ENCODE data around the gene TXNRD2. TPM values are rescaled to one million over a fixed set of nuclear protein-coding genes. Genes with fewer than 3 reads are reported as not detected.

The TXNRD2 gene
- total RNA-seq, 1 experiment from 2014 or later: 29.5 TPM

DNA sequence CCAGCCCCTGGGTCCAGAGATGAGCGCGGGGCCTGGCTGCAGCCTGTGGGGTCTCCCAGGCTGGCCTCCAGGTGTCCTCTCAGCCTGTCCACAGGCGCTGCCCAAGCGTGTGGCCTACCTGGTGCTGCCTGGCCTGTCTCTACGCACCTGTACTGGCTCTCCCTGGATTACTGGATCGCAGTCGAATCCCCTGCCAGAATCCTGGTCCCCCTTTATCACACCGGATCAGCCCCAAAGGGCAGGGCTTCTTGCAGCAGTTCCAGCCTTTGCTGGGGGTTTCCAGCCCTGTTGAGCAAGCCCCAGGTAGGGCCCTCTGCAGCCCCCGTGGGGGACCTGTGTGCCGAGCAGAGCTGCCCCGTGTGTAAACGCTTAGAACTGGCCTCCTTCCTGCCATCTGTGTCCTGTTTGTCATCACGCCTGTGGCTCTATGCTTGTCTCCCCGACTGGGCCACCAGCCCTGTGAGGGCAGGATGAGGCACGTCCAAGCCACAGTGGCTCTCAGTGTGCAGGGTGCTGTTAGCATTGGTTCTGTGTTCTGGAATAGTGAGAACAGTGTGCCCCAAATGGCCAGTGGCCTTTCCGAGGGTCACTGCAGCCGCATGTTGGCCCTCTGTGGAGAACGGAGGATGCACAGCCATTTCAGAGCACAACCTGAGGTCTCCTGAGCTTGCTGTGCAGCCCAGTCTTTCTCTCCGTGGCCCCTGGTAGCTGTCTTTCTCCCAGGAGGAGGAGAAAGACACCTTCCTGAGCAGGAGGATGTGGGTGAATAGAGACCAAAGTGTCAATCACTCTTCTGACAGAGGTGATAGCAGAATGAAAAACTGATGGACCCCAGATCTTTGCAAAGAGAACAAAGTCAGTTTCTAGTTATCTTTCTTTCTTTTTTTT is 13.9 kb upstream of the TXNRD2 start:
- BruUV-seq (replicated peaks): no TSS peak
- intact Hi-C loops (cut with micrococcal nuclease; ENCODE audit: unreplicated experiment): no loop called here
- POLR2A ChIA-PET: no interaction called here
- in situ Hi-C loops (cut with HindIII; ENCODE audit: low pct_unique_long_range_greater_than_20kb, low sequenced_read_pairs): no loop called here
- no peaks in the 10 kb centered on the region for H3K27me3 ChIP-seq (ENCODE audit: control insufficient read depth, insufficient read depth, low read length)
- ATAC-seq (no peak), DNase-seq (ENCODE audit: low read depth, low spot score) (no peak)
- no peak overlapping the region for H3K4me3 ChIP-seq (ENCODE audit: low read depth in 2 of 2, low read length in 2 of 2)
- CTCF ChIA-PET: no interaction called here
- H3K9me3 ChIP-seq (ENCODE audit: control insufficient read depth, insufficient read depth, low read depth, low read length): no peaks in the 10 kb centered on the region
- H3K27ac ChIP-seq (ENCODE audit: low read length): no peak overlapping the region
- H3K4me1 ChIP-seq (ENCODE audit: control insufficient read depth, insufficient read depth, low read length): peaks cover 6% of the 10 kb centered on the region
- H3K36me3 ChIP-seq (ENCODE audit: control insufficient read depth, insufficient read depth, low read length): no peaks in the 10 kb centered on the region
- TF ChIP-seq REST (IDR thresholded peaks at IDR 0.05; ENCODE audit: insufficient read depth in 1 of 2, low read depth in 2 of 2, low read length in 1 of 2): no peak
- no peak for TF ChIP-seq TCF7L2 (IDR thresholded peaks at IDR 0.05; ENCODE audit: low read depth, low read length)
- no peak for TF ChIP-seq CTCF (IDR thresholded peaks at IDR 0.05)

GRCh38 chr22:19951346-19951745 is 9.7 kb upstream of the TXNRD2 start:
- ATAC-seq (no peak), DNase-seq (ENCODE audit: low read depth, low spot score) (no peak)
- ChIA-PET POLR2A (no interaction called here), CTCF (interaction anchor here (0.6 kb wide), 1 partner anchor 290 kb away, joined by 3 read pairs; no protein-coding TSS in a partner anchor)
- H3K36me3 ChIP-seq (ENCODE audit: control insufficient read depth, insufficient read depth, low read length): peaks cover 2% of the 10 kb centered on the region; the same call in 1 of the 2 replicates
- H3K9me3 ChIP-seq (ENCODE audit: control insufficient read depth, insufficient read depth, low read depth, low read length): no peaks in the 10 kb centered on the region
- H3K4me1 ChIP-seq (ENCODE audit: control insufficient read depth, insufficient read depth, low read length): peaks cover 8% of the 10 kb centered on the region; the same call in 1 of the 2 replicates
- no peaks in the 10 kb centered on the region for H3K27me3 ChIP-seq (ENCODE audit: control insufficient read depth, insufficient read depth, low read length)
- no peak overlapping the region for H3K27ac ChIP-seq (ENCODE audit: low read length)
- in situ Hi-C loops (cut with HindIII; ENCODE audit: low pct_unique_long_range_greater_than_20kb, low sequenced_read_pairs): no loop called here
- no TSS peak for BruUV-seq (replicated peaks)
- intact Hi-C loops (cut with micrococcal nuclease; ENCODE audit: unreplicated experiment): no loop called here
- H3K4me3 ChIP-seq (ENCODE audit: low read depth in 2 of 2, low read length in 2 of 2): no peak overlapping the region
- TF ChIP-seq CTCF (IDR thresholded peaks at IDR 0.05) (no peak), SIN3A (IDR thresholded peaks at IDR 0.05; ENCODE audit: borderline replicate concordance, insufficient read depth, low read depth, low read length) (no peak), POLR2AphosphoS5 (IDR thresholded peaks at IDR 0.05; ENCODE audit: low read depth, low read length) (no peak), TCF7L2 (IDR thresholded peaks at IDR 0.05; ENCODE audit: low read depth, low read length) (no peak), REST (IDR thresholded peaks at IDR 0.05; ENCODE audit: insufficient read depth in 1 of 2, low read depth in 2 of 2, low read length in 1 of 2) (no peak)

Measured in Panc1 (cell line).